GM10847 (cell line): ENCODE data around the gene IPO11.
A peak's percentile ranks its signal among the peaks of the same experiment; 100 is the strongest.

ENCODE experiments used
- POLR2A ChIP-seq: IDR thresholded peaks from 2 replicates; pipeline ENCODE4 v1.6.1; 2011; ENCODE audit not compliant: insufficient read length; ENCODE audit errors: extremely low read depth

IPO11 gene

GRCh38 chr5:62412549-62413329 is at the start of gene IPO11:
Gene IPO11, plus strand, starts transcription at chr5:62412763. Its CDS starts 24,517 bp downstream, at chr5:62437280.
- TF ChIP-seq POLR2A: peak; percentile 82

- no peak for TF ChIP-seq POLR2A
These were observed 43.5 kb upstream of the IPO11 start for GRCh38 chr5:62369039-62369438.

- no peak for TF ChIP-seq POLR2A
These were observed 41.2 kb upstream of the IPO11 start for GRCh38 chr5:62371409-62371808.

- TF ChIP-seq POLR2A: no peak
These were observed 40.0 kb upstream of the IPO11 start for GRCh38 chr5:62372600-62372999.

- TF ChIP-seq POLR2A: no peak
These were observed 39.2 kb upstream of the IPO11 start for GRCh38 chr5:62373382-62373781.

- no peak for TF ChIP-seq POLR2A
These were observed 38.5 kb upstream of the IPO11 start for GRCh38 chr5:62374090-62374489.

GRCh38 chr5:62375627-62376026 is 36.9 kb upstream of the IPO11 start:
- no peak for TF ChIP-seq POLR2A

GRCh38 chr5:62376064-62376463 is 36.5 kb upstream of the IPO11 start:
- no peak for TF ChIP-seq POLR2A

- no peak for TF ChIP-seq POLR2A
These were observed 27.4 kb upstream of the IPO11 start for GRCh38 chr5:62385131-62385530.

GRCh38 chr5:62385816-62386400 is 26.7 kb upstream of the IPO11 start:
- TF ChIP-seq POLR2A: no peak

GRCh38 chr5:62386824-62387223 is 25.7 kb upstream of the IPO11 start:
- TF ChIP-seq POLR2A: no peak

- no peak for TF ChIP-seq POLR2A
These were observed 17.2 kb upstream of the IPO11 start for GRCh38 chr5:62395210-62395950.

- TF ChIP-seq POLR2A: peak; percentile 81
These were observed 8.9 kb upstream of the IPO11 start, which contains the start of gene DIMT1 for GRCh38 chr5:62403411-62404250. Gene DIMT1, minus strand, starts transcription at chr5:62403905. Its CDS starts 133 bp downstream, at chr5:62403772.

GRCh38 chr5:62413711-62414110 is 1.1 kb downstream of the IPO11 start:
- no peak for TF ChIP-seq POLR2A

GRCh38 chr5:62418462-62419076 is 6.0 kb downstream of the IPO11 start:
- no peak for TF ChIP-seq POLR2A
